OCI-LY3 (cell line): ENCODE data around the gene DGAT2.

Experiments
- H2AFZ ChIP-seq: fragments of 200-600, 300-600 bp; shearing (Covaris generic); 2 replicates; pipeline ENCODE4 v1.6.0; 2014; ENCODE audit warnings: antibody characterized with exemption, low read depth, low read length
- H3K27ac ChIP-seq: fragments of 200-600, 300-600 bp; sonication (generic); 2 replicates; pipeline ENCODE4 v1.5.1; 2014; ENCODE audit warnings: mild to moderate bottlenecking, low read length, moderate library complexity, mixed read lengths
- H3K27me3 ChIP-seq: fragments of 200-600, 300-600 bp; sonication (generic); 2 replicates; pipeline ENCODE4 v1.6.1; 2014; ENCODE audit warnings: low read depth, low read length, mixed read lengths
- H3K36me3 ChIP-seq: fragments of 200-600, 300-600 bp; sonication (generic); replicated peaks from 2 replicates; pipeline ENCODE3; 2014; ENCODE audit warnings: low read depth, low read length, mixed read lengths
- H3K4me1 ChIP-seq: fragments of 300-600, 200-600 bp; sonication (generic); 2 replicates; pipeline ENCODE4 v1.6.1; 2014; ENCODE audit warnings: low read length, mixed read lengths
- H3K4me2 ChIP-seq: fragments of 200-600, 300-600 bp; sonication (generic); 2 replicates; pipeline ENCODE4 v1.6.1; 2014; ENCODE audit warnings: low read length, mixed read lengths
- H3K4me3 ChIP-seq: fragments of 300-600, 200-600 bp; sonication (generic); 2 replicates; pipeline ENCODE4 v1.5.1; 2014; ENCODE audit warnings: antibody characterized with exemption, mild to moderate bottlenecking, low read length, moderate library complexity
- H3K79me2 ChIP-seq: fragments of 300-600, 200-600 bp; shearing (Covaris generic); 2 replicates; pipeline ENCODE4 v1.6.1; 2014; ENCODE audit warnings: mild to moderate bottlenecking, low read length, mixed read lengths
- H3K9ac ChIP-seq: fragments of 300-600, 200-600 bp; shearing (Covaris generic); 2 replicates; pipeline ENCODE4 v1.6.0; 2014; ENCODE audit warnings: mild to moderate bottlenecking, low read length, moderate library complexity
- H3K9me3 ChIP-seq: fragments of 200-600, 300-600 bp; shearing (Covaris generic); 2 replicates; pipeline ENCODE4 v1.6.1; 2014; ENCODE audit warnings: low read length, mixed read lengths; ENCODE audit not compliant: insufficient read depth
- H4K20me1 ChIP-seq: fragments of 200-600, 300-600 bp; sonication (generic); 2 replicates; pipeline ENCODE4 v1.6.1; 2016; ENCODE audit warnings: low read length, mixed read lengths; ENCODE audit not compliant: insufficient read depth
- CTCF ChIP-seq: fragments of 200-600, 300-600 bp; sonication (generic); IDR thresholded peaks from 2 replicates; pipeline ENCODE4 v1.5.1; 2014; ENCODE audit warnings: antibody characterized with exemption, low read length, low read depth
- EZH2phosphoT487 ChIP-seq: fragments of 200-600 bp; shearing (Covaris generic); IDR thresholded peaks from 2 replicates; pipeline ENCODE4 v1.6.1; 2018; ENCODE audit warnings: antibody characterized with exemption, mixed run types, low read depth

Gene DGAT2

DNA sequence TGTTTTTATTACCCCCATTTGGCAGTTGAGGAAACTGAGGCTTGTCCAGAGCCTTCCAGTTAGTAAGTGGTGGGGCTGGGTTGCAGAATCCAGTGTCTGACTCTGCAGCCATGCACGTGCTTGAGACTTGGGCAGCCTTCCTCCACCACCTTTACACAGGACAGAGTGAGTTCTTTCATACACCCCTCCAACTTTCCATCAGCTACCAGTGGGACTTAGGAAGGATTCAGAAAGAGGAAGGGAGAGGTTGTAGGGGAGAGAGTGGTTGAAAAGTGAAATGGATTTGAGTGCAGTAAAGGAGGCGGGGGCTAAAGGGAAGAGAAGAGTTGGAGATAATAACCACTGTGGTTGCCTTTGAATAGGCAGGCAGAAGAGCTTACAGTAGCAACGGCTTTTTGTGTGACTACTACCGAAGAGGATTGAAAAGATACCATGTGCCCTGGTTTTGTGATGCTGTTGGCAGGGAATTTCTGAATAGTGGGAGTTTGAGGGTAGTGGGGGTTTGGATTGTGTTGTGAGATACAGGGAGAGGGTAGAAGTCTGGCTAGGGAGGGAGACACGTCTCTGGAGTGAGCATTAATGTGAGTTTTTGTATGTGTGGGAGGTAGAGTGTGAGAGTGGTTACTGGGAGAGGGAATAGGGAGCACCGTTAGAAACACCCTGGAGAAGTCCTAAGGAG lies 48.1 kb downstream of the DGAT2 start:
- Histone ChIP-seq H3K27ac (peak overlapping the region; percentile 94), H3K27me3 (no peaks in the 10 kb centered on the region), H2AFZ (no peak overlapping the region), H3K79me2 (peaks cover 81% of the 10 kb centered on the region), H3K4me2 (peak overlapping the region; percentile 97), H3K4me1 (peaks cover 55% of the 10 kb centered on the region), H3K9ac (peak overlapping the region; percentile 99), H4K20me1 (peaks cover 40% of the 10 kb centered on the region), H3K9me3 (no peaks in the 10 kb centered on the region), H3K4me3 (peak overlapping the region; percentile 95), H3K36me3 (peaks cover 19% of the 10 kb centered on the region)
- no peak for TF ChIP-seq CTCF
- TF ChIP-seq EZH2phosphoT487 = no peak

GRCh38 chr11:75820645-75821044 lies 52.1 kb downstream of the DGAT2 start:
- Histone ChIP-seq H2AFZ (no peak overlapping the region), H3K27me3 (no peaks in the 10 kb centered on the region), H3K4me1 (peaks cover 63% of the 10 kb centered on the region), H3K79me2 (peaks cover 97% of the 10 kb centered on the region), H3K4me2 (no peak overlapping the region), H3K27ac (no peak overlapping the region), H3K4me3 (no peak overlapping the region), H3K9ac (no peak overlapping the region), H3K36me3 (peaks cover 46% of the 10 kb centered on the region), H3K9me3 (no peaks in the 10 kb centered on the region), H4K20me1 (peaks cover 64% of the 10 kb centered on the region)
- TF ChIP-seq CTCF (no peak), EZH2phosphoT487 (no peak)

DNA sequence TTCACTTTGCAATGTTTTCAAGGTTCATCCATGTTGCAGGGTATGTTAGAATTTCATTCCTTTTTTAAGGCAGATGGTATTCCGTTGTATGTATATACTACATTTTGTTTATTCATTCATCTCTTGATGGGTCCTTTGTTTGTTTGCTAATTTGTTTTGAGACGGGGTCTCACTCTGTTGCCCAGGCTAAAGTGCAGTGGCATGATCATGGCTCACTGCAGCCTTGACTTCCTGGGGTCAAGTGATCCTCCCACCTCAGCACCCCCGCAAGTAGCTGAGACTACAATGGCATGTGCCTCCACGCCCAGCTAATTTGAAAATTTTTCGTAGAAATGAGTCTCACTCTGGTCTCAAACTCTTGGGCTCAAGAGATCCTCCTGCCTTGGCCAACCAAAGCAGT lies 52.6 kb downstream of the DGAT2 start:
- H3K79me2 ChIP-seq = peaks cover 97% of the 10 kb centered on the region
- H3K4me2 ChIP-seq = no peak overlapping the region
- peaks cover 68% of the 10 kb centered on the region for H3K4me1 ChIP-seq
- TF ChIP-seq EZH2phosphoT487 (no peak), CTCF (no peak)
- no peak overlapping the region for H2AFZ ChIP-seq
- H3K36me3 ChIP-seq = peaks cover 44% of the 10 kb centered on the region
- no peaks in the 10 kb centered on the region for H3K9me3 ChIP-seq
- peaks cover 62% of the 10 kb centered on the region for H4K20me1 ChIP-seq
- H3K4me3 ChIP-seq = no peak overlapping the region
- no peaks in the 10 kb centered on the region for H3K27me3 ChIP-seq
- H3K9ac ChIP-seq = no peak overlapping the region
- no peak overlapping the region for H3K27ac ChIP-seq

- H3K27me3 ChIP-seq = no peaks in the 10 kb centered on the region
- H3K4me1 ChIP-seq = peaks cover 71% of the 10 kb centered on the region
- peaks cover 97% of the 10 kb centered on the region for H3K79me2 ChIP-seq
- TF ChIP-seq EZH2phosphoT487 (no peak), CTCF (no peak)
- no peak overlapping the region for H2AFZ ChIP-seq
- H3K36me3 ChIP-seq = peaks cover 41% of the 10 kb centered on the region
- no peaks in the 10 kb centered on the region for H3K9me3 ChIP-seq
- peaks cover 59% of the 10 kb centered on the region for H4K20me1 ChIP-seq
- no peak overlapping the region for H3K9ac ChIP-seq
- no peak overlapping the region for H3K4me2 ChIP-seq
- no peak overlapping the region for H3K4me3 ChIP-seq
- H3K27ac ChIP-seq = 0 out of 2 replicates have a peak overlapping the region, but pooled peaks have one; percentile 5
These were observed 54.0 kb downstream of the DGAT2 start for GRCh38 chr11:75822541-75822940.
